Coronary artery (tissue), 2 donors: ENCODE data around the gene FBLN5.
A peak's percentile ranks its signal among the peaks of the same experiment; 100 is the strongest.

ENCODE experiments used
- DNase-seq: peaks from one replicate; pipeline ENCODE4 v3.0.0-alpha.2; 2017; ENCODE audit warnings: low spot score
- H3K27ac ChIP-seq, 2 donors: fragments of 200-600 bp; sonication (generic); one replicate each; pipeline ENCODE4 v1.5.1; 2016 to 2019
- H3K4me3 ChIP-seq: fragments of 200-600 bp; sonication (generic); 2 replicates; pipeline ENCODE4 v1.5.1; 2016; ENCODE audit warnings: mild to moderate bottlenecking, moderate library complexity
- CTCF ChIP-seq: fragments of 200-600 bp; sonication (generic); IDR thresholded peaks from one replicate; pipeline ENCODE4 v1.5.1; 2019; ENCODE audit warnings: antibody characterized with exemption

Gene FBLN5

GRCh38 chr14:91911474-91912032 lies 35.9 kb downstream of the FBLN5 start:
- no peak for DNase-seq
- TF ChIP-seq CTCF = no peak
- H3K27ac ChIP-seq = no peak overlapping the region
- no peak overlapping the region for H3K4me3 ChIP-seq

- DNase-seq = no peak
- TF ChIP-seq CTCF = no peak
- no peak overlapping the region for H3K27ac ChIP-seq
- no peak overlapping the region for H3K4me3 ChIP-seq
These were observed 37.3 kb downstream of the FBLN5 start for GRCh38 chr14:91910196-91910595.

- Histone ChIP-seq H3K27ac (peak overlapping the region in 1 of 2 donors; percentile 34), H3K4me3 (no peak overlapping the region)
- no peak for DNase-seq
- no peak for TF ChIP-seq CTCF
These were observed 41.1 kb downstream of the FBLN5 start for GRCh38 chr14:91906374-91906773.

- no peak for DNase-seq
- Histone ChIP-seq H3K4me3 (no peak overlapping the region), H3K27ac (peak overlapping the region in 1 of 2 donors; percentile 95)
- no peak for TF ChIP-seq CTCF
These were observed 42.4 kb downstream of the FBLN5 start for GRCh38 chr14:91904956-91905645.

GRCh38 chr14:91904483-91904882 lies 43.0 kb downstream of the FBLN5 start:
- TF ChIP-seq CTCF = no peak
- no peak for DNase-seq
- H3K4me3 ChIP-seq = no peak overlapping the region
- H3K27ac ChIP-seq = peak overlapping the region; percentile 20 to 95

- Histone ChIP-seq H3K27ac (peak overlapping the region; percentile 48 to 95), H3K4me3 (no peak overlapping the region)
- no peak for TF ChIP-seq CTCF
- DNase-seq = no peak
These were observed 44.4 kb downstream of the FBLN5 start for GRCh38 chr14:91903070-91903469.

GRCh38 chr14:91902336-91902735 lies 45.2 kb downstream of the FBLN5 start:
- peak overlapping the region; percentile 79 to 95 for H3K27ac ChIP-seq
- no peak overlapping the region for H3K4me3 ChIP-seq
- no peak for TF ChIP-seq CTCF
- no peak for DNase-seq
